SK-N-MC (cell line): Measurements from ENCODE around the gene GPR150.

ENCODE experiments used
- DNase-seq: peaks from one replicate; pipeline ENCODE4 v3.0.0-alpha.2; 2011; ENCODE audit warnings: low read depth, low spot score
- H3K27ac ChIP-seq: fragments of 200-600 bp; sonication (generic); 2 replicates; pipeline ENCODE4 v1.5.1; 2016; ENCODE audit warnings: mixed run types
- H3K36me3 ChIP-seq: fragments of 200-600 bp; sonication (generic); 2 replicates; pipeline ENCODE4 v1.6.1; 2017; ENCODE audit warnings: antibody characterized with exemption, low read length, mixed read lengths; ENCODE audit not compliant: insufficient read depth
- H3K4me3 ChIP-seq: fragments of 200-600 bp; sonication (generic); 2 replicates; pipeline ENCODE4 v1.5.1; 2016
- H3K9ac ChIP-seq: fragments of 200-600 bp; sonication (generic); 2 replicates; pipeline ENCODE4 v1.8.0; 2017; ENCODE audit warnings: mixed run types, mixed read lengths; ENCODE audit not compliant: insufficient read length
- H3K9me3 ChIP-seq: fragments of 200-600 bp; sonication (generic); 2 replicates; pipeline ENCODE4 v1.6.1; 2017; ENCODE audit warnings: low read depth, mild to moderate bottlenecking, antibody characterized with exemption, low read length, moderate library complexity, mixed read lengths
- EZH2 ChIP-seq: fragments of 200-600 bp; sonication (generic); IDR thresholded peaks from one replicate; pipeline ENCODE4 v1.6.1; 2017; ENCODE audit warnings: antibody characterized with exemption
- FOXP2 ChIP-seq: optimal IDR thresholded peaks from 2 replicates; pipeline ENCODE3; 2011; ENCODE audit warnings: mild to moderate bottlenecking, moderate library complexity; ENCODE audit not compliant: insufficient read depth; ENCODE audit errors: extremely low read length, control extremely low read depth
- POLR2AphosphoS5 ChIP-seq: IDR thresholded peaks from 2 replicates; pipeline ENCODE4 v1.6.1; 2012; ENCODE audit warnings: mild to moderate bottlenecking, low read depth, low read length, borderline replicate concordance

Gene GPR150

GRCh38 chr5:95649842-95650620 is 30.1 kb downstream of the GPR150 start:
- Histone ChIP-seq H3K9me3 (no peaks in the 10 kb centered on the region), H3K4me3 (no peak overlapping the region), H3K36me3 (no peaks in the 10 kb centered on the region), H3K27ac (no peak overlapping the region), H3K9ac (no peak overlapping the region)
- TF ChIP-seq EZH2 (no peak), POLR2AphosphoS5 (no peak), FOXP2 (no peak)
- DNase-seq = no peak

- Histone ChIP-seq H3K36me3 (no peaks in the 10 kb centered on the region), H3K27ac (no peak overlapping the region), H3K4me3 (no peak overlapping the region), H3K9ac (no peak overlapping the region), H3K9me3 (no peaks in the 10 kb centered on the region)
- DNase-seq = no peak
- TF ChIP-seq POLR2AphosphoS5 (no peak), FOXP2 (no peak)
Observed at GRCh38 chr5:95652849-95653248, 33.0 kb downstream of the GPR150 start.

GRCh38 chr5:95654196-95654595 is 34.3 kb downstream of the GPR150 start:
- TF ChIP-seq POLR2AphosphoS5 = no peak
- TF ChIP-seq FOXP2 = no peak
- TF ChIP-seq EZH2 = no peak
- no peak overlapping the region for H3K9ac ChIP-seq

GRCh38 chr5:95655575-95655974 is 35.7 kb downstream of the GPR150 start:
- Histone ChIP-seq H3K9me3 (no peaks in the 10 kb centered on the region), H3K27ac (no peak overlapping the region), H3K9ac (no peak overlapping the region), H3K36me3 (no peaks in the 10 kb centered on the region), H3K4me3 (no peak overlapping the region)
- no peak for DNase-seq
- no peak for TF ChIP-seq EZH2
- no peak for TF ChIP-seq POLR2AphosphoS5
- no peak for TF ChIP-seq FOXP2

More at GRCh38 chr5:95654196-95654595, 34.3 kb downstream of the GPR150 start:
- DNase-seq = no peak
- no peaks in the 10 kb centered on the region for H3K9me3 ChIP-seq
- H3K27ac ChIP-seq = no peak overlapping the region
- no peaks in the 10 kb centered on the region for H3K36me3 ChIP-seq
- no peak overlapping the region for H3K4me3 ChIP-seq

- Histone ChIP-seq H3K36me3 (no peaks in the 10 kb centered on the region), H3K4me3 (no peak overlapping the region), H3K9me3 (no peaks in the 10 kb centered on the region), H3K27ac (no peak overlapping the region), H3K9ac (no peak overlapping the region)
- TF ChIP-seq POLR2AphosphoS5 = no peak
- no peak for DNase-seq
Observed at GRCh38 chr5:95660060-95660459, 40.2 kb downstream of the GPR150 start.

- Histone ChIP-seq H3K4me3 (no peak overlapping the region), H3K27ac (no peak overlapping the region), H3K9ac (no peak overlapping the region), H3K36me3 (no peaks in the 10 kb centered on the region), H3K9me3 (no peaks in the 10 kb centered on the region)
- no peak for TF ChIP-seq EZH2
- TF ChIP-seq FOXP2 = no peak
- no peak for TF ChIP-seq POLR2AphosphoS5
- DNase-seq = no peak
Observed at GRCh38 chr5:95662946-95663345, 43.1 kb downstream of the GPR150 start.

GRCh38 chr5:95664204-95664786 is 44.4 kb downstream of the GPR150 start:
- no peak for TF ChIP-seq POLR2AphosphoS5
- TF ChIP-seq EZH2 = no peak
- no peak for TF ChIP-seq FOXP2
- Histone ChIP-seq H3K27ac (no peak overlapping the region), H3K9ac (peak overlapping the region; percentile 52), H3K4me3 (0 out of 2 replicates have a peak overlapping the region, but pooled peaks have one; percentile 13), H3K9me3 (no peaks in the 10 kb centered on the region), H3K36me3 (no peaks in the 10 kb centered on the region)
- DNase-seq = peak; percentile 44

GRCh38 chr5:95667061-95667618 is 47.3 kb downstream of the GPR150 start:
- H3K4me3 ChIP-seq = no peak overlapping the region
- H3K9ac ChIP-seq = no peak overlapping the region
- no peaks in the 10 kb centered on the region for H3K36me3 ChIP-seq
- peak overlapping the region; percentile 94; the same call in 1 of the 2 replicates for H3K27ac ChIP-seq
- DNase-seq = no peak
- no peaks in the 10 kb centered on the region for H3K9me3 ChIP-seq
- TF ChIP-seq FOXP2 (no peak), EZH2 (no peak)
